GM18868 (cell line): ENCODE measurements around the gene SEMA6A.

Experiments
- ATAC-seq: cut with Tn5 transposase; IDR thresholded peaks from one replicate; pipeline ENCODE4 v1.9.1; 2021; ENCODE audit warnings: mild to moderate bottlenecking, moderate library complexity; ENCODE audit not compliant: unreplicated experiment

The SEMA6A gene, protein sequence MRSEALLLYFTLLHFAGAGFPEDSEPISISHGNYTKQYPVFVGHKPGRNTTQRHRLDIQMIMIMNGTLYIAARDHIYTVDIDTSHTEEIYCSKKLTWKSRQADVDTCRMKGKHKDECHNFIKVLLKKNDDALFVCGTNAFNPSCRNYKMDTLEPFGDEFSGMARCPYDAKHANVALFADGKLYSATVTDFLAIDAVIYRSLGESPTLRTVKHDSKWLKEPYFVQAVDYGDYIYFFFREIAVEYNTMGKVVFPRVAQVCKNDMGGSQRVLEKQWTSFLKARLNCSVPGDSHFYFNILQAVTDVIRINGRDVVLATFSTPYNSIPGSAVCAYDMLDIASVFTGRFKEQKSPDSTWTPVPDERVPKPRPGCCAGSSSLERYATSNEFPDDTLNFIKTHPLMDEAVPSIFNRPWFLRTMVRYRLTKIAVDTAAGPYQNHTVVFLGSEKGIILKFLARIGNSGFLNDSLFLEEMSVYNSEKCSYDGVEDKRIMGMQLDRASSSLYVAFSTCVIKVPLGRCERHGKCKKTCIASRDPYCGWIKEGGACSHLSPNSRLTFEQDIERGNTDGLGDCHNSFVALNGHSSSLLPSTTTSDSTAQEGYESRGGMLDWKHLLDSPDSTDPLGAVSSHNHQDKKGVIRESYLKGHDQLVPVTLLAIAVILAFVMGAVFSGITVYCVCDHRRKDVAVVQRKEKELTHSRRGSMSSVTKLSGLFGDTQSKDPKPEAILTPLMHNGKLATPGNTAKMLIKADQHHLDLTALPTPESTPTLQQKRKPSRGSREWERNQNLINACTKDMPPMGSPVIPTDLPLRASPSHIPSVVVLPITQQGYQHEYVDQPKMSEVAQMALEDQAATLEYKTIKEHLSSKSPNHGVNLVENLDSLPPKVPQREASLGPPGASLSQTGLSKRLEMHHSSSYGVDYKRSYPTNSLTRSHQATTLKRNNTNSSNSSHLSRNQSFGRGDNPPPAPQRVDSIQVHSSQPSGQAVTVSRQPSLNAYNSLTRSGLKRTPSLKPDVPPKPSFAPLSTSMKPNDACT

DNA sequence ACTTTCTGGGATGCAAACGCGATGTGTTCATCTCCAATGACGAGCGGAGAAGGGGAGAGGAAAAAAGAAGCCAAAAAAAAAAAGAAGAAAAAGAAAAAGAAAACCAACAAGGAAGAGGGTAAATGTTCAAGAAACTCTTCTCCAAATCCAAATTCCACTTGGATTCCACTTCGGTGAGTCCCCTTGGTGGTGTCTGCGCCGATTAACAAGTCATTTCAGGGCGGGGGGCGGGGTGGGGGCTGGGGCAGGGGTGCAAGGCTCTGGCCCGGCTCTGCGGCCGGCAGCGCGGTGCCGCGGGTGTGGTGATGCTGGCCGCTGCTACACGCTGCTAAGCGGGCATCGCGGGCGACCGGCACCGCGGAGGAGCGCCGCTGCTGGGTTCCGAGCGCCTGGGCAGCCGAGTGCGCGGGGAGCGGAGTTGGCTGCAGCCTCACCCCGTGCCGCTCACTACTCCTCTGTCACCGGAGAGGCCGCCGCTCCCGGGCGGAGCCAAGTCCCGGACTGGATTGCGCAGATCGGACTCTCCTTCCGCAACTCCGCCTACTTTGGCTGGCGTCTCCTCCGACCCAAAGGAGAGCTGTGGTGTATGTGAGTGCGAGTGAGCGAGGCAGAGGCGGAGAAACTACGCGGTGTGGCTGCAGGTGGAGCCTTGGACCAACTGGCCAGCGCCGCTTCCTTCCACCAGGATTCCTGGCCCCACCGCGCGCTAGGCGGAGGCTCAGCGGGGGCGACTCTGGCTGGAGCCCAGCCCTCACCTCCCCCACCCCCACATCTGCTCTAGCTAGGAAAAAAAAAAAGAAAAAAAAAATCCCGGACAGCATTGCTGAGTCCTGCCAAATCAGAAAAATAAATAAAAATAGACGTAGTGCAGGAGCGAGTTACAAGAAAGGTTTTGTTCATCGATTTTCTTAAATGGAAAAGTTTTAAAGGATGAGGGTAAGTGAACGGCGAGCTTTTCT is at the start of gene SEMA6A:
TSS of gene SEMA6A (minus strand) at position 457 of the 959 bp plus-strand sequence. CDS start 69,879 bp downstream, outside the sequence.
- peak; percentile 54 for ATAC-seq

DNA sequence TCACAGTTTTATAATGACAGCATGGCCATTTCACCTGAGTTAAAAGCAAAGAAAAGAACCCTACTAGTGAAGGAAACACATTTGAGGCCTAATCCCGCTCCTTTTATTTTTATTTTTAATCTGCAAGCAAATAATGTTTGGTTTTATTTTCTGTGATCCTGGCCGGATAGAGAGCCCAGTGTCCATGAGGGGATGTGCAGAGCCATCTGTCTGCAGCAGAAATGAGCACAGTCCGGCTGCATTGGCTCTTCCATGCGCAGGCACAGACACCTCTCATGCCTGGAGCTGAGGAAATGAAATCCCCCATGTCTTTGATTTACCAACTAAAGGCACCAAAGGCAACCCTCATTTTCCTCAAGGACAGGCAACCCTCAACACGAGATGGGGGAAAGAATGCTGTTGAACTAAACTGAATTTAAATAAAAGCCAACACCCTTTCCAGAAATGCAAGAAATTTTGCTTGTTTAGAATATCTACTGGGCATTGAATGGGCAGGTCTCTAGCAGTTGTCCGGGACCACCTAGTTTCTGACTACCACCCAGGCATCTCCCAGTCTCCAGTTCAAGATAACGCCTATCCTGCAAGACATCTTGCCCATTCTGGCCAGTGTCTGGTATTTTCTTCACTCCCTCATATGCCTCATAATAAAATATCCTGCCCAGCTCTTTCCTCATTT is 47.9 kb upstream of the SEMA6A start:
- no peak for ATAC-seq

DNA sequence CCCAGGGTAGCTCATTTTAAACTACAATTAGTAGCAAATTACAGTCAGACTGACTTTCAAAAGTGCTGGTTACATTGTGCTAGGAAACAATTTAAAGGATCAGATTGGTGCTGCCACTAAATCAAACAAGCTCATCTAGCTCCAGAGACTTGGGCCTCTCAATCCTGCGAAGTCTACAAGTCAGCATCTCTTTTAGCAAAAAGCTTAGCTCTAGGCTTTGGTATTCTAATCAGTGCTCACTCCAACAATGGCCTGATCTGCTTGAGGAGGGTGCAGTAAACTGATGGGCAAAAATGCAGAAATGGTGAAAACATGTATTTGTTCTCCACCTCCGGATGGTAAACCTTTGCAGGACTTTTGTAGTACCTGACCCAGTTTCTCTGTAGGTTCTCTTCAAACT is 47.0 kb upstream of the SEMA6A start:
- ATAC-seq: no peak

DNA sequence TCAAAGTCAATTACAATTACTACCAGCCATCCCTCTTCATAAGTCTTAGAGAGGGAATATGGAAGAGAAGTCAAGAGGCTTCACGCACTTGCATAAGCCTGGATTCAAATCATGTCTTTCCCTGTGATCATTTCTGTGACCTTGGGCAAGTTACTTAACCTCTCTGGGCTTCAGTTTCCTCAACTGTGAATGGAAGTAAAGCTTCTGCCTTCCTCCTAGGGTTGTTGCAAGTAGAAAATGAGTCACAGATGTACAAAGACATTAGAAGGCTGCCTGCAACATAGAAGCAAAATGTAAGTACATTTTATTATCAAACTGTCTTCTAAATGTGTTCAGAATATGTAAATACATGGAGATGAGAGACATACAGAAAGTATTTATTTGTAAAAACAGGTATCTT is 42.3 kb upstream of the SEMA6A start:
- no peak for ATAC-seq

DNA sequence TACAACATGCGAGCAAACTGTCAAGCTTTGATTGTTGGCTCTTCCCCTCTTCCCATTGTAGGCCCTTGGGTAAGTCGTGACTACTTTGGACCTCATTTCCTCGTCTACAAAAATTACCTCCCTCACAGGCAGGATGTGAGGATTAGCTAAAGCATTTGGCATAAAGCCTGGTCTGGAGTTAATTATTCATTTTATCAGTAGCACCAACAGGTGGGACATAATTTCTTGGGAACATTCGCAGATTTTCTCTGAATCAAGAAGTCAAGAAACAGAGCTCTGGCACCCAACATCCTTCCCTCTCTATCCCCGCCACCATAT is 39.9 kb upstream of the SEMA6A start:
- ATAC-seq: no peak

DNA sequence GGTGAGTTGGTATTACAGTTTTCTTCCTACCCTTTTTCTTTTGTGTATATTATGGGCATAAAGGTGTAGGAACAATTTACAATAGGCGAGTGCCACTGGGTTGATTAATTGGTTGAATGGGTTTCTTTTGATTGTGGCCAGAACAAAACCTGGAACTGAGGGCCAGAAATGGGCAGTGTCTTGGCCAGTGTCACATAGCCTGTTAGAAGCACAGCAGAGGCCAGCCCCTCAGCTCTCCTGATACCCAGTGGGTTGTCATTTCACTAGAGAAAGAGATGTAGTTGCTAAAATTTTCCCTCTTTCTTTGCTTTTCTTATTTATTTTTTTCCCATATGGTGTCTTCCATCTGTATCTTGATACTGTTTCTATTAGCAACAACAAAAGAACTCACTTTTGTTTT is 38.8 kb upstream of the SEMA6A start:
- ATAC-seq: peak; percentile 37

DNA sequence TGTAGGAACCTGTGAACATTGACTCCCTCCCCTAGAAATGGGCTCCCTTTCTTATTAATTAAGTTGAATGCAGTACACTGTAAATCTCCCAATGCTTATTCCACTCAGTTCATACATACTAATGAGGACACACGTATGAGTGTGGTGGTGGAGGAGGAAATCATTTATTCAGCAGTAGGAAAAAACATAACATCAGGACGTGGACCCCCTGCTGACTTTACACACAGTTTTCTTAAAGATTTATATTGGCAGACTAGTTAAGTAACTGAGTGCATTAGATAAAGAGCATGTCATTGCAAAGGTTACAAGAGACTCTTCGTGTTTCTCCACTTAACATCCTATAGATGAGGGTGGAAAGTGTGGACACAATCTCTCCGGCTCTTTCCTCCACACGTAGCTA is 37.8 kb upstream of the SEMA6A start:
- no peak for ATAC-seq

DNA sequence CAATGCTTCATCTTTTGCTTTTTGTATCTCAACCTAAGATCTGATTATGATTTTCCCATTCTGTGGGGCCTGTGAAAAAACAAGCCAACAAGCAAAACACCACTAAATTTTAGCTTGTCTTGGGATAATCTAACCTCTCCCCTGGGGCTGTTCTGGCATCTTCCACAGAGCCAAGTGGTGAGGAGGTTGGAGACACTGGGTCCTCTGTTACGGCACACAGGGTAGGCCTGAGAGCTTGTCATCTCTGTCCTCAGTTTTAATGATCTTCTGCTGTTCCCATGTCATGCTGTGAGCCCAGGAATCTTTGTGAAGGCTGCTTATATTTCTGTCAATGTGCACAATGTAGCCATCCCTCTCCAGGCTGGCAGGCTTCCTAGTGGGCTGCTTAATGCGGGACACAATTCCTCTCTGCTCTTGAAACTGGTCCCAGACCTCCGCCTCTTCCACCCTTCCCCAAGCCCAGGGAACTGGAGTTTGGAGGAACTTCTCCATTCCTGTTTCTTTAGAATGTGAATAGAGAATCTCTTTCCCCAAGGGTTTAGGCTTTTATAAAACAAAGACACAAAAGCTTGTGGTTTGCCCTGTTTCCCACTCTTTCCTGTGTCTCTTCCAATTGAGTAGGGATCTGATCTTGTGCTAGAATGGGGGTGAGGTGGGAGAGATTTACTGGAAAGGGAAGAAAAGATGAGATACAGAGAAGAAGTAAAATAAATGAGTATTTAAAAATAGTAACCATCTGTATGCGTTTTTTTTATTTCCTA is 30.9 kb upstream of the SEMA6A start:
- ATAC-seq: no peak

DNA sequence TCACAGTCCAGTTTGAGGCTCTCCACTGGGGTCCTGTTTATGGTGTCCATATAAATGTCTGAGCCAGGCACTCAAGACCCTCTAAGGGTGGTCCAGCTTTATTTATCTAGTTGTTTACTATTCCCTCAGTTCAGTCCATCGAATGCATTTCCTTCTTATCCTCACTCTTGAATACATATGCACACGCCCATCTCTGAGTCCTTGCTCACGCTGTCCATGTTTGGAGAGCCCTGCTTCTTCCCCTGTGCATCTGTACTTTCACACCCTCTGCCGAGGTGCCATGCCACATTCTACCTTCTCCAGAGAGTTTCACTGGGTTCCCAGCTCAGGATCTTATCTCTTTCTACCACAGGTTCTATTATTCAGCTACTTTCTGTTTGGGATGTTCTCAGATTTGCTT is 30.2 kb upstream of the SEMA6A start:
- no peak for ATAC-seq

DNA sequence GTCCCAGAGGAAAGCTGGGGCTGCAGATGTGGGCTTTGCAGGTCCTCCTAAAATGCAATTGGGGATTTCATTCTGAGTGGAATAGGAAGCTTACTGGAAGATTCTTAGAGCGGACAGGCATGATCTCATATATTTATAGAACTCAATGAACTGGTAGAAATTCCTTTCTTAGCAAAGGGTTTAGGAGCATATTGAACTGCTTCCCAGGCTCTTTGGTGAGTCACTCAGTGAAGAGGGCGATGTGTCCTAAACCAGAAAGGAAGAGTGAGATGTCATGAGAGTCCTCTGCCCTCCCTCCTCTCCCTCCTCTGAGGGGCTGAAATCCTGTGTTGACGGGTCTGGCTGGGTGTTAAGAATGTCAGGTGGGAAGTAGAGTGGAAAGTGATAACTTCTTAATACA is 26.3 kb upstream of the SEMA6A start:
- ATAC-seq: no peak

DNA sequence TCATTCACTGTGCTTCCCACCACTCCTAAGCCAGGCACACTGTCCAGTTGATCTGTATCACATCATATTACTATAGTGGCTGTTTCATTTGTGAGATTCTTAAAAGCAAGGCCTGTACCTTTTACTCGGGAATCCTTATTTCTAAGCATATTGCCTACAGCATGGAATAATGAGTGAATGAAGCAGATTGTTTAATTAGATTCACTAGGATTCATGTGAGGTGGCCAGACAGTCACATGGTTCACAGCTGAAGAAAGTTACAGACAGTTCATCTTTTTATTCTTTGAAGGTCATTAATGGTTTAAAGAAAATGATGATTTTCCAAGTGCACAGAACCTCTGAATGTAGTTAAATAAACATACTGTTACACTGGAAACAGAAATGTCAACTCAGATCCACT is 24.3 kb upstream of the SEMA6A start:
- ATAC-seq: no peak

DNA sequence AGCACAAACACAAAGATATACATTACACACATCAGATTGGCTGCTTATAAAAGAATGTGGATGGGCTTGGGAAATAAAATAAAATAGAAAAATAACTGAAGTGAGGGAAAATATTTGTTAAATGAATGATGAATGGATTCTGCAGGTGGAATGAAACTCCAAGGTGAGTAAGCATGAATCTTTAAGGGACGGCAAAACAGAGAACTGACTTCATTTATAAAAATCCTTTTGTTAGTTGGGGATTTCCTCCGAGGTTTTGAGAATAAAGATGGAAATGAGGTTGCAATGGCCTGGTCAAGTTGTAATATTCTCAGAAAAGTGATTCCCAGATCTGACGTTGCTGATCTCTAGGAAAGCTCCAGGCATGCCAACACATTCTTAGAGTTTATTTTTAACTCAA is 20.9 kb upstream of the SEMA6A start:
- ATAC-seq: no peak

DNA sequence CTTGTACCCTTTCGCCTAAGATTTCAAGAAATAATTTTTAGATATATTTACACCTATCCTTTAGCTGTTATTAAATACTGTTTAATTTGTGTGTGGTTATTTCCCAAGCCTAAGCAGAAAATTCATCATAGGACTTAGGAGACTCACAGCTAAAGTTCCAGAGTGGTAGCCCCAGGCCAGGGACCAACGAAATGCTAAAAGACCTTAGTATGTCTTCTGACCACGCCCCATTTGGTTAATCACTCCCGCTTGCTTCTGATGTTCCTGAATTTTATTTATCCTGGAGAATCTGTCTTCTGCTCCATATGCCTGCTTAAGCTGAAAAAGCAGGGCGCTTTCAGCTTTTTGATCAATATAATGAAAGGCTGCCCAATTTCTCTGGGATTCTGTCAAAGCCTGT is 18.7 kb upstream of the SEMA6A start:
- ATAC-seq: no peak

DNA sequence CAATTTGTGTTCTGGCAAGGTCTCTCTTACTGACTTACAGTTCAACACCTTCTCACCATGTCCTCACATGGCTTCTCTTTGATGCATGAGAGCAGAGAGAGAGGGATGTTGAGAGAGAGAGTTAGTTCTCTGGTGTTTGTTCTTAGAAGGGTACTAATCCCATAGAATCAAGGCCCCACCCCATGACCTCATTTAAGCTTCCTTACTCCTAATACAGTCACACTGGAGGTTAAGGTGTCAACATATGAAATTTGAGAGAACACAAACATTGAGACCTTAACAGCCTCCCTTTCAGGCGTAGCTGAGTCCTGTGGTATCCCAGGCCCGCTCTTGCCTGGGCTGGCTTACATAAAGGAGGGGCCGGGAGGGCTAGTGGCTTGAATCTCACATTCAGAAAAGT is 10.6 kb upstream of the SEMA6A start:
- no peak for ATAC-seq

DNA sequence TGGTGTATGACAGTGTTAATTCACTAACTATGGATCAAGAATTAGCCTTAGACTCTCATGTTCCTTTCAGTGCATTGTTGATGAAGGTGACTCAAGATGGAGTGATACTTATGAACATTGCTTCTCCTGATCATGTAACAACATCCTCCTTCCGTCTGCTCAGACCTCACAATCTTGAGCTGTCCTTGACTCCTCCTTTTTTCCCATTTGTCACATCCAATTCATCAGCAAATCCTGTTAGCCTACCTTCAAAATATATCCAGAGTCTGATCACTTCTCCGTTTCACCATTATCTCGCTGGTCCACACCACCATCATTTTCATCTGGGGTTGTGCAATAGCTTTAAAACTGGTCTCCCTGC is 9.2 kb upstream of the SEMA6A start:
- peak; percentile 19 for ATAC-seq

DNA sequence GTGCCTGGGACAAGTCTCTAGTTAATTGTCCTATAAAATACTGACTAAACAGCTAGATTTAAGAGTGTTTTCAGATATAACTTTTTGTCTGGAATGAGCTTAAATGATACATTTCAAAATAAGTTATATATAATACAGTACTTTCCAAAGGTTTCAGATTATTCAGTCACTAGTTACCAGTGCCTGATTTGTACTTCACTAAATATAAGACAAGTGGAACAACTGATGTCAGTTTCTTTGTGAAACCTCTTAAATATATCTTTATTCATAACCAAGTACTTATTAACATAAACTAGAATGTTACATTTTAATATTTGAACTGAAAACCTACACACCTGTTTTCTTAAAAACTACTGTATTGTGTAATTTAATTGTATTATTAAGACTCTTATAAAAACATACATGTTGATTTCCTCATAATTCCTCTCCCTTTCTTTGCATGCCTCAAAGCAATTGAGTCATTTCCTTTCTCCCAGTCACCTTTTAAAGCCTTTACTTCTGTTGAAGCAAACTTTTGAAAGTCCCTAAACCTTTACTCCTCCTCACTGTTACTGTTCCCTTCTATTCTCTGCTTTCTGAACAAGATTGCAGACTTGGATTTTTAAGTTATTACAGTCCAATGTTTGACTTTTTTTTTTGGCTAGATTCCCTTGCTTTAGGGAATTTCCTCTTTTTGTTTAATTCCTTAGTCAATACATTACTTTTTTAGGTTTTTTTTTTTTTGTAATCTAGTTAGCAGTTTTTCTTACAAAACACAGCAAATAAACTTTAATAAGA is 8.7 kb upstream of the SEMA6A start:
- ATAC-seq: peak; percentile 50

DNA sequence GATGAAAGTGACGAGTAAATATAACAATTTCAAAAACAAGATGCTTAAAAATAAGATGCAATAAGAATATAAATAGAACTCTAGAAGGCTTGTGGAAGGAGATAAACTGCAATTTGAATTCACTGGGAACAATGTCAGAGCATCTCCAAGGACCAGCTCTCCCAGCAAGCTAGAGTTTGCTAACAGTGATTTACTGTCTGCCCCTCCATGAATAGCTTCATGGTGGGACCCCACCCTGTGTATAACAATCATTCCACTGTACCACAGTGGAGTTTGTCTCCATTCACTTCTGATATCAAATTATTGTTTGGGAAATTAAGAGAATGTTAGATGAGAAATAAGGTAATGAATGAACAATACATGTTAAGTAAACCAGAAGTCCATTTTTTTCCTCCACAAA is 7.3 kb upstream of the SEMA6A start:
- no peak for ATAC-seq

DNA sequence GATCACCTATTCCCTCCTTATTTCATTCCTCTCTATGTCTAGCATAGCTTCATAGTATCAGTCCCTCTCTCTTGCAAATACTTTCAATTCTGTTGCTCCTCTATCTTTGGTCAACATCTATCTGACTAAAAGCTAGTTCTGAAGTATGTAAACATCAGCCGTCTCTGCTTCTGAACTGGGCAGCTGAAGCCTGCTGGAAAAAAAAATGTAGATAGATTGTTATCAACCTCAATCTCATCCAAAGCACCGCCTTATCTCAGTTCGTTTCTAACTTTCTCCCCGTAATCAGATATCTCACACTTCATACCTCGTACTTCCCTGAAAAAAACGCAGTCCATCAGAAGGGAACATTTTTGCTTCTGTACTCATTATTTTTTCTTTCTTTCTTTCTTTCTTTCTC is 4.5 kb upstream of the SEMA6A start:
- no peak for ATAC-seq

DNA sequence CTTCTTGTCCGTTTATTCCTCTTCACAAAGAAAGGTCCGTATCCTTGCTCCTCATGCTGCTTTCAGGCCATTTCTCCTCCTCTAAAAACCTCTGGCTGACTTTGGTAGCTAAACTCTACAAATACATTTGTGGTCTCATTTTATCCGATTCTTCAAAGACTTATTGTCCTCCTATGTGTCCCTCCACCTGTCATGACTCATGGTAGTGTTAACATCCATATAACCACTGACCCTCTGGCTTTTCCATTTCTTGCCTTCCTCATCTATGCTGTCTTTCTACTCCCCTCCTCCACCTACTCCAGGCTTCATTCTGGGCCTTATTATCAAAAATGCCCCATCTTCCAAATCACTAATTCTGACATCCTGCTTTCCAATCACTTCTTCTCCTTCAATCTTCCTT is 4.1 kb upstream of the SEMA6A start:
- no peak for ATAC-seq
